ENCODE results near the gene CCDC152.
"Not testable (repeated sequence)": the region's sequence is repeated elsewhere in the genome, so short reads cannot be mapped to it uniquely, and the experiment has no call there.

The CCDC152 gene

DNA sequence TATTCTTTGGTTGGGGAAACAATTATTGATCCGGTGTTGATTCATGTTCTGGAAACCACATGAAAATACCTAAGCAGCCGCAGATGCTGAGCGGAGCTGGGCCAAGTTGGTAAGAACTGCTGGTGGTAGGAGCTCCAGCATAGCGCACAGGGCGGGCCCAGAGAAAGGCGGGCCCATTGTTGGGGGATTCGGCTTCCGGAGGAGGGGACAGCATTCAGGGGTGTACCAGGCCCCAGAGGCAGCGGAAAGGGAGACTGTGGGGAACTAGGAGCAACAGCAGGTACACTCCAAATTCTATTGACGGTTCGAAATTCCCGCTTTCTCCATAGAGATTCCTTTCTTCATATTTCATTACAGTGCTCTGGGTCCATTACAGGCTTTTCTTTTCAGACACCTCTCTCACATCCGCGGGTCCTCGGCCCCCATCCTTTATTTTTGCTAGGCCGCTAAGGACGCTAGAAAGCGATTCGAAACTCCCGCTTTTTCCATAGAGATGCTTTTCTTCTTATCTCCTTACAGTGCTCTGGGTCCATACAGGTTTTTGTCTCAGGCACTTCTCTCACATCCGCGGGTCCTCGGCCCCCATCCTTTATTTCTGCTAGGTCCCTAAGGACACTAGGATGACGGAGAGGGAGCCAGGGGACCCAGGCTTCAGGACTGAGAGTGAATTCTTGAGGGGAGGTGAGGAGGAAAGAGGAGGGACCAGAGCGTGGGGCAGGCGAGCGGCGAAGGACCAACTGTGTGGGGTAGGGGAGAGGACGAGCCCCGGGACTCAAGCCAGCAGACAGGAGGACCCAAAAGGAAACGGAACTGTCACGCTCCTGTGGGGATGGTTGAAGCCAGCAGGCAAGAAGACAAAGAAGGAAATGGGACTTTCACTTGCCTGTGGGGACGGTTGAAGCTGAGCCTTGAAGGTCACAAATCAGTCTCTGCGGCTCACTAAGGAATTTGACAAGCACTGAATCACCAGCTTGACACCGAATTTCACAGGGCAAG is at the start of gene CCDC152:
TSS of gene CCDC152 (plus strand) at position 213 of the 996 bp plus-strand sequence. CDS start 2,304 bp downstream, outside the sequence.
- DNase-seq: no peak

- DNase-seq: no peak
Observed at GRCh38 chr5:42715785-42716184, 40.8 kb upstream of the CCDC152 start.

GRCh38 chr5:42718591-42718990 is 38.0 kb upstream of the CCDC152 start:
- peak; percentile 51 for DNase-seq

DNA sequence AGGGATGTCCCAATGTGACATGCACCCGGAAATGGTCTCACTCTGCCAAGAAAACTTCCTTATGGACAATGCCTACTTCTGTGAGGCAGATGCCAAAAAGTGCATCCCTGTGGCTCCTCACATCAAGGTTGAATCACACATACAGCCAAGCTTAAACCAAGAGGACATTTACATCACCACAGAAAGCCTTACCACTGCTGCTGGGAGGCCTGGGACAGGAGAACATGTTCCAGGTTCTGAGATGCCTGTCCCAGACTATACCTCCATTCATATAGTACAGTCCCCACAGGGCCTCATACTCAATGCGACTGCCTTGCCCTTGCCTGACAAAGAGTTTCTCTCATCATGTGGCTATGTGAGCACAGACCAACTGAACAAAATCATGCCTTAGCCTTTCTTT is 37.6 kb upstream of the CCDC152 start:
- peak; percentile 51 for DNase-seq

DNA sequence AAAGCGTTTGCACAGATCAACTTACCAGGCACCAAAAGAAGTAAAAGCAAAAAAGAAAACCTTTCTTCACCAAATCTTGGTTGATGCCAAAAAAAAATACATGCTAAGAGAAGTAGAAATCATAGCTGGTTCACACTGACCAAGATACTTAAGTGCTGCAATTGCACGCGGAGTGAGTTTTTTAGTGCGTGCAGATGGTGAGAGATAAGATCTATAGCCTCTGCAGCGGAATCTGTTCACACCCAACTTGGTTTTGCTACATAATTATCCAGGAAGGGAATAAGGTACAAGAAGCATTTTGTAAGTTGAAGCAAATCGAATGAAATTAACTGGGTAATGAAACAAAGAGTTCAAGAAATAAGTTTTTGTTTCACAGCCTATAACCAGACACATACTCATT is 36.4 kb upstream of the CCDC152 start:
- peak; percentile 15 for DNase-seq

- no peak for DNase-seq
Observed at GRCh38 chr5:42721484-42721883, 35.1 kb upstream of the CCDC152 start.

DNA sequence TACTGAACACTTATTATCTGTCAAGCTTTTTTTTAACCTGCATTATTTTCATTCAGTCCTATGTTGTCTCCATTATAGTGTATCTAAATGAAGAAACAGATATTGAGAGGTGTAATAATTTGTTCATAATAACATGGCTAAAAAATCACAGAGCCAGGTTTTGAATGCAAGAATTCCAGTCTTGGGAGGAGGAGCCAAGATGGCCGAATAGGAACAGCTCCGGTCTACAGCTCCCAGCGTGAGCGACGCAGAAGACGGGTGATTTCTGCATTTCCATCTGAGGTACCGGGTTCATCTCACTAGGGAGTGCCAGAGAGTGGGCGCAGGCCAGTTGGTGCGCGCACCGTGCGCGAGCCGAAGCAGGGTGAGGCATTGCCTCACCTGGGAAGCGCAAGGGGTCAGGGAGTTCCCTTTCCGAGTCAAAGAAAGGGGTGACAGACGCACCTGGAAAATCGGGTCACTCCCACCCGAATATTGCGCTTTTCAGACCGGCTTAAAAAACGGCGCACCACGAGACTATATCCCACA is 22.0 kb upstream of the CCDC152 start:
- not testable (repeated sequence) for DNase-seq

GRCh38 chr5:42740920-42741319 is 15.7 kb upstream of the CCDC152 start:
- DNase-seq: no peak

DNA sequence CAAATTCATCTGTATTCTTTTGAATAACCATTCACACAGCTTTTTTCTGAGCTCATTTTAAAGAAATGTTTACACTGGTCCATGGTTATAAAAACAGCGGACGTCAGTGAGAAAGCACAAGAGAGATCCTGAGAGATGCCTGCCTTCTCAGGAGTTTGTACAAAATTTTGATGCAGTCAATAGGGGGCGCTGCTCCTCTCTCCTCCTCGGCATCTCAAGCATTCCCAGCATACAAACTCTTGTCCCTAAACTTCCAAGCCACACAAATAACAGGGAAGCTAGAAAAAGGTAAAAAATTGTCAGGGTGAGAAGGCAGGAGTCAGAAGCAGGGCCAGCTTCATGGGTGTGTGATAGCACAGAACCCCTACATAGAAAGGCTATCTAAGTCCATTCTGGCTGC is 11.2 kb upstream of the CCDC152 start:
- DNase-seq: no peak

GRCh38 chr5:42745856-42746255 is 10.8 kb upstream of the CCDC152 start:
- DNase-seq: no peak

GRCh38 chr5:42749020-42749419 is 7.6 kb upstream of the CCDC152 start:
- DNase-seq: no peak

DNA sequence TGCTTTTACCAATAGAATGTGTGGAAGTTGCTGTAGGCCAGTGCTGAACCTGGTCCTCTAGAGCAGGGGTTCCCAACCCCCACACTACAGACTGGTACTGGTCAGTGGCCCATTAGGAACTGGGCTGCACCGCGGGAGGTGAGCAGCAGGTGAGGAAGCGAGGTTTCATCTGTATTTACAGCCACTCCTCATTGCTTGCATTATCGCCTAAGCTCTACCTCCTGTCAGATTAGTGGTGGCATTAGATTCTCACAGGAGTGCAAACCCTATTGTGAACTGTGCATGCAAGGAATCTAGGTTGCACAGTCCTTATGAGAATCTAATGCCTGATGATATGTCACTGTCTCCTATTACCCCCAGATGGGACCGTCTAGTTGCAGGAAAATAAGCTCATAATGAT is 6.1 kb upstream of the CCDC152 start:
- DNase-seq: no peak

GRCh38 chr5:42751044-42751443 is 5.6 kb upstream of the CCDC152 start:
- no peak for DNase-seq

- no peak for DNase-seq
Observed at GRCh38 chr5:42753099-42753498, 3.5 kb upstream of the CCDC152 start.

- no peak for DNase-seq
Observed at GRCh38 chr5:42759456-42759855, 2.8 kb downstream of the CCDC152 start.

DNA sequence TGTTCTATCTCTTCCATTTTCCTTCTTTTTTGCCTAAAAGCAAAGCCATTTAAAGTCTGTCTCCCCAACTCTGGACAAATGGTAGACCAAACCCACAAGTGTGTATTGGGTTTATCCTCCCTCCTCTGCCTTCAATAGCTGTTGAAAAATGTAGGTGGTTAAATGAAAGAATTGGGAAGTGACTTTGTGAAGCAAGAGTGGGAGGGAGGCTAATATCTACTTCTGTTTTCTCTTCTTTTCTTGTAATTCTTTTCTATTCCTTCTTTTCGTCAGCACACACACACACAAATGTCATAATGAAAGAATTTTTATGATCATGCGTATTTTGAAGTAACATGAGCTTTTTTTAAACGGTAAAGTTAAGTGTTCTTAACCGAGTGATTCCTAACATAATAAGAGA is 3.8 kb downstream of the CCDC152 start:
- DNase-seq: no peak

- DNase-seq: no peak
Observed at GRCh38 chr5:42761791-42762190, 5.2 kb downstream of the CCDC152 start.

DNA sequence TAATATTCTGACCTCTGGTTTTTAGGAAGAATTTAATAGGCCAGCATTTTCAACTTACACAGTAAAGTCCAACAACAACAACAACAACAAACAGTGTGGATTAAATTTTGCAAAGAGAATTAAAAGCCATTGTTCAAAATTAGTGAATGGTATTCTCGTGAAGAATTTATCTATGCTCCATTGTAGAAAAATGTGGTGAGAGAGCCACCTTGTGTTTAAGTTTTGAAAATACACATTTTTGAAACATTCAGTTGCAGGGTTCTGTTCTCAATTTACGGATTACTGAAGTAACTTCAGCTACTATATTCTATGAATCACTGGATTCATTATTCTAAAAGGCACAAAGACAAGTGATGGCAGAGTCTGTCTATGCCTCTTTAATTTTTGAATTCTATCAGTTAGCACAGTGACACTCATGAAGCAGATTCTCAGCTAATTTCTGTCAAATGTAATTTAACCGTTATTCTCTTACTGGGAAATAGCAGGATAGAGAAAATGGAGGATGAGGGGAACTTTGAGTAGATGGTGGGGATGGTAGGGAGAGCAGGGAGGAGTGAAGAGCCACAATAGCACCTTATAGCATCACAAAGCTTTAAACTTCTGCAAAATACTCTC is 11.0 kb downstream of the CCDC152 start:
- DNase-seq: no peak

DNA sequence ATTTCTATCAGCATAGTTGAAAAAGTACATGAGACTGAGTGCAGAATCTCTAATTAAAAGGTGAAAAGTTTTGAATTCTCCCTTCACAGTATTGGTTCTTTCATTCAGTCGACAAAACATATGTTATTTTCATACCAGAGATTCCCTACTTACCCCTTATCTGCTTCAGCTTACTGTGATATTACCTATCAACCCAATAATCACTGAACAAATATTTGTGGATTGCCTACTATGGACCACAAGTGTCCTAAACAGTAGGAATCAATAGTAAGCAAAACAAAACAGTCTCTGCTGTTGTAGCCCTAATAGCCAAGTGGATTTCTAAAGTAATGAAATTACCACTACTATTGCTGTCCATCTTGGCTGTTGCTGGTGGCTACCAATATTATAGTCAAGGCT is 11.5 kb downstream of the CCDC152 start:
- DNase-seq: no peak

- no peak for DNase-seq
Observed at GRCh38 chr5:42770003-42770402, 13.4 kb downstream of the CCDC152 start.

DNA sequence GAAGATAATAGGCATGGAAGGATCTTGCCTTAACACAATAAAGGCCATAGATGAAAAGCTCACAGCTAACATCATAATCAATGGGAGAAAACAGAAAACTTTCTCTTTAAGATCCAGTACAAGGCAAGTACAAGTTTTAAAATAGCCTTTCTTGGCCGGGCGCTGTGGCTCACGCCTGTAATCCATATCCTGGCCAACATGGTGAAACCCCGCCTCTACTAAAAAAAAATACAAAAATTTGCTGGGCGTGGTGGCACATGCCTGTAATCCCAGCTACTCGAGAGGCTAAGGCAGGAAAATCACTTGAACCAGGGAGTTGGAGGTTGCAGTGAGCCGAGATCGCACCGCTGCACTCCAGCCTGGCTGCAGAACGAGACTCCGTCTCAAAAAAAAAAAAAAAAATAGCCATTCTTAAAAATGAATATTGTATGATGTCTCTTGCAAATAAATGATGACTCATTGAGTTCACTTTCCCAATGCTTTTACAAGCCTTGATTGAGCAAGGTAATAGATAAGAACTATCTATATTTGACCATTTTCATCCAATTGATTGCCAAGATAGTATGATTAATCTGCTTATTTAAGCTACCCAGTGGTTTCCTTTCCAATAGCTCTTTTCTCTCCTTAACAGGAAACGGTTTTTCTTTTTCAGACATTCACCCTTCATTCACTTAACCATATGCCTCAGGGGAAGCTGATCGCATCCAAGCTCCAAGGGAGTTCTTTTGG is 15.8 kb downstream of the CCDC152 start:
- no peak for DNase-seq

DNA sequence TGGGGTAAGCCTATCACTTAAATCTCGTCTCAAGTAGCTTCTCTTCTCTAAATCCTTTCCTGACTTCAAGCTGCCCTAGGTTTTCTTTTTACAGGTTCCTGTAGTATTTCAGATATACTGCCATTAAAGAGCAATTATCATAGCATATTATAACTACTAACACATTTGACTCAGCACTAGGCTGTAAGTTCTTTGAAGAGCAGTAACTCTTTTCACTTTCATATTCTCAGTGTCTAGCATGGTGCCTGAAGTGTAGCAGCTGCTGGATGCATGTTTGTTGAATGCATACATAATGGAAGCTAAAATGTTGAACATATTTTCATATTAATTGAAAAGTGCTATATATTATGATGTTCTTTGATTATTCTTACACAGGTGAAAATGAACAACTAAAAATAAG is 22.5 kb downstream of the CCDC152 start:
- DNase-seq: no peak

GRCh38 chr5:42781584-42781983 is 25.0 kb downstream of the CCDC152 start:
- DNase-seq: no peak
